Fibroblast of the aortic adventitia (primary cell): ENCODE data around the gene ZBED3. TPM values are rescaled to one million over a fixed set of nuclear protein-coding genes. Genes with fewer than 3 reads are reported as not detected.
A peak's percentile ranks its signal among the peaks of the same experiment; 100 is the strongest.

Source experiments
- DNase-seq: peaks from one replicate; pipeline ENCODE4 v3.0.0-alpha.2; 2010; ENCODE audit warnings: low read depth
- H3K4me3 ChIP-seq: 2 replicates; pipeline ENCODE4 v1.5.1; 2011; ENCODE audit warnings: low read depth, mild to moderate bottlenecking, control low read depth, low read length, moderate library complexity
- total RNA-seq: library from RNA; depleted of rRNA; stranded (reverse); fragments of >200 nt; gene quantifications from 2 replicates; pipeline ENCODE4 v1.2.3, GENCODE V29; 2012; ENCODE audit warnings: low replicate concordance
- TF ChIP-seq, protein P1 (sequence below): IDR thresholded peaks from 2 replicates; pipeline ENCODE4 v1.5.1; 2011; ENCODE audit warnings: mild to moderate bottlenecking, low read length, control low read depth, inconsistent platforms; ENCODE audit not compliant: insufficient read depth

The ZBED3 gene, protein sequence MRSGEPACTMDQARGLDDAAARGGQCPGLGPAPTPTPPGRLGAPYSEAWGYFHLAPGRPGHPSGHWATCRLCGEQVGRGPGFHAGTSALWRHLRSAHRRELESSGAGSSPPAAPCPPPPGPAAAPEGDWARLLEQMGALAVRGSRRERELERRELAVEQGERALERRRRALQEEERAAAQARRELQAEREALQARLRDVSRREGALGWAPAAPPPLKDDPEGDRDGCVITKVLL
- total RNA-seq = 0.90 and 23.0 TPM in 2 replicates

- H3K4me3 ChIP-seq = peak within 1 kb of the TSS; percentile 77
- TF ChIP-seq, protein P1, sequence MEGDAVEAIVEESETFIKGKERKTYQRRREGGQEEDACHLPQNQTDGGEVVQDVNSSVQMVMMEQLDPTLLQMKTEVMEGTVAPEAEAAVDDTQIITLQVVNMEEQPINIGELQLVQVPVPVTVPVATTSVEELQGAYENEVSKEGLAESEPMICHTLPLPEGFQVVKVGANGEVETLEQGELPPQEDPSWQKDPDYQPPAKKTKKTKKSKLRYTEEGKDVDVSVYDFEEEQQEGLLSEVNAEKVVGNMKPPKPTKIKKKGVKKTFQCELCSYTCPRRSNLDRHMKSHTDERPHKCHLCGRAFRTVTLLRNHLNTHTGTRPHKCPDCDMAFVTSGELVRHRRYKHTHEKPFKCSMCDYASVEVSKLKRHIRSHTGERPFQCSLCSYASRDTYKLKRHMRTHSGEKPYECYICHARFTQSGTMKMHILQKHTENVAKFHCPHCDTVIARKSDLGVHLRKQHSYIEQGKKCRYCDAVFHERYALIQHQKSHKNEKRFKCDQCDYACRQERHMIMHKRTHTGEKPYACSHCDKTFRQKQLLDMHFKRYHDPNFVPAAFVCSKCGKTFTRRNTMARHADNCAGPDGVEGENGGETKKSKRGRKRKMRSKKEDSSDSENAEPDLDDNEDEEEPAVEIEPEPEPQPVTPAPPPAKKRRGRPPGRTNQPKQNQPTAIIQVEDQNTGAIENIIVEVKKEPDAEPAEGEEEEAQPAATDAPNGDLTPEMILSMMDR = peak; percentile 11
- DNase-seq = peak; percentile 87
Observed at GRCh38 chr5:77086689-77087483, at the start of gene ZBED3. ZBED3 (minus strand) TSS chr5:77087285; CDS start chr5:77077878, 9,407 bp downstream.

- TF ChIP-seq, protein P1 = no peak
- H3K4me3 ChIP-seq = no peak overlapping the region
- peak; percentile 95 for DNase-seq
Observed at GRCh38 chr5:77133061-77133758, 46.1 kb upstream of the ZBED3 start.

DNA sequence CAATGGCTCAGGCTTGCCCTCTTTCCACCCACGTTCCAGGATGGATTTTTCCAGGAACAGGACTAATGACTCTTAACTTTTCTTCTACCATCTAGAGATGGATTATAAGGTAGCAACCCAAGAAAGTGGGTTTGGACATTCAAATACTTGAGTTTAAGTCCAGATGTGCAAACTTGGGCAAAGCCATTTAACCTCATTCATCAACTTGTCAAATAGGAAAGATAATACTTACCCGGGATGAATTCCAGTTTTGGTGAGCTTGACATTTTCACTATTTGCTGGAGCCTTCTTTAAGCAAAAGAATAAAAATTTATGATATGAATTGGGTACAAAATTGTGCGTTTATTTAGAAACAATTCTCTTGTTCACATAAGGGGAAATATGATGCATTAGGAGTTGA is 44.3 kb upstream of the ZBED3 start:
- TF ChIP-seq, protein P1 = no peak
- peak; percentile 54 for DNase-seq
- H3K4me3 ChIP-seq = no peak overlapping the region

DNA sequence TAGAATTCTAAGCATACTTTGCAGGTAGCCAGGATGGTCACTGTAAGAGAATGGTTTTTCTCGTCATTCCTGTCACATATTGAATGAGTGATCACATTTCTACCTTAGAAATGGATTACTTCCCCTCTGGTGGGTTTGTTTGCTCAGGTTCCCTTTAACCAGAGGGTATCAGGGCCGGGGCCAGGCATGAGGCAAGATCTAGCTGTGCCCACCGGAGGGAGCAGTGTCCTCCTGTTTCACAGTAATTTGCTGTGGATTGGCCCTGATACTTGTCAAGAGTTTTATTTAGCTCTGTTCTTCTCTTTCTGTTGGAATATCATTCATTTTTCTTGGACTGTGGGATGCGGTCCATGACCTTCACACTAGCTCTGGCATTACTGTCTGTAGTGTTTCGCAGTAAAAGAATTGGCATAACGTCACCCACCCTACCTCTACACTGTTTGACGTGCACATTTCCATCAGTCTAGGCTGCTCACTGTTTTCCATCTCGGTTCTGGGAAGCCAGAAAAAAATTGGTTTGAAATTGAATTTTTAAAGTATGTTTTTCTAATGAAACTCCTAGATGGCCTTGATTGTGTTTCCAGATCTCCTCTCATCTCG is 42.4 kb upstream of the ZBED3 start:
- no peak for DNase-seq
- TF ChIP-seq, protein P1 = peak; percentile 2
- no peak overlapping the region for H3K4me3 ChIP-seq

DNA sequence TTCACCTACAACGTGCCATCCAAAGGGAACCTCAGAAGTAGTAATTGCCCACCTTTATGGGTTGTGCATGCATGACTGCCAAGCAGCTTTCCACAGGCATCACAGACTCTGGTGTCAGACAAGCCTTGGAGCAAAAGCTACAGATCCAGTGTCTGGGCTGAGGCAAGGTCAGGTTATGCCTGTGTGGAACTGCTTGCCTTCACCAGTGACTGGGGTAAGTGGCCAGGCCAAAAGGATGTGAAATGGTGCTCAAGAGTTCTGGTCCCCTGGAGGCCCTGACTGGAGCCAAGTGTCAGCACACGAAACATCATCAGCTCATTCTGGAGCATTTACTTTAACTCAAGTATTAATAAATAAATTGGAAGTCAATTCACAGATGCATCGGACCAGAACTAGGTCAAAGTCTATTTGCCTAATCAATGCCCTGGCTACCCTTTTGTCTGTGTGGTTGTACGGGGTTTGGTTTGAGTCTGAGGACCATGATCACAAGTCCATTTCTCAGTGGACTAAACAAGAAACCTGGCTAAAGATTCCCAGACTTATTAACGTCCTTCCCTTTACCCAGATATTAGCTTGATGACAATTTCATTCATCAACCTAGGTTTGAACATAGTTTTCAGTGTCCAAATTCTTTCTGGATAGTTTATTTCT is 41.5 kb upstream of the ZBED3 start:
- no peak for DNase-seq
- TF ChIP-seq, protein P1 = no peak
- no peak overlapping the region for H3K4me3 ChIP-seq

DNA sequence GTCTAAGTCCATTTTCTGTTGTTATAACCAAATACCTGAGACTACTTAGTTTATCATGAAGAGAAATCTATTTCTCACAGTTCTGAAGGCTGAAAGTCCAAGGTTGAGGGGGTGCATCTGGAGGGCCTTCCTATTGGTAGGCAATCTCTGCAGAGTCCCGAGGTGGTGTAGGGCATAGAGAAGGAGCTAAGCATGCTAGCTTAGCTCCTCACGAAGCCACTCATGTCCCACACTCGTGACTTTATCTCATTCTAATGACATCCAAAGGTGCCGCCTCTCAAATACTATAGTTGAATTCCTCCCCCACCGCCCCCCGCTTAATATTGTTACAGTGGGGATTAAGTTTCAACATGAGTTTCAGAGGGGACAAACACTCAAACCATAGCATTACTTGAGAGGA is 36.0 kb upstream of the ZBED3 start:
- no peak for DNase-seq
- no peak overlapping the region for H3K4me3 ChIP-seq
- TF ChIP-seq, protein P1 = no peak
